HEK293T (cell line): ENCODE measurements around the gene RNU6-1.

Experiments
- ARNT ChIP-seq: fragments of 450-650 bp; IDR thresholded peaks from 2 replicates; pipeline ENCODE4 v1.6.1; 2017; ENCODE audit warnings: mild to moderate bottlenecking
- BHLHE40 ChIP-seq: fragments of 450-650 bp; IDR thresholded peaks from 2 replicates; pipeline ENCODE4 v1.6.1; 2016; ENCODE audit warnings: mild to moderate bottlenecking, moderate library complexity, borderline replicate concordance
- ELF4 ChIP-seq: fragments of 450-650 bp; IDR thresholded peaks from 2 replicates; pipeline ENCODE4 v1.6.1; 2017; ENCODE audit warnings: antibody characterized with exemption
- FOXK2 ChIP-seq: fragments of 450-650 bp; IDR thresholded peaks from 2 replicates; pipeline ENCODE4 v1.6.1; 2016; ENCODE audit warnings: mild to moderate bottlenecking
- FOXM1 ChIP-seq: fragments of 450-650 bp; IDR thresholded peaks from 2 replicates; pipeline ENCODE4 v1.6.1; 2017; ENCODE audit warnings: mild to moderate bottlenecking, borderline replicate concordance
- LEF1 ChIP-seq: fragments of 450-650 bp; IDR thresholded peaks from 2 replicates; pipeline ENCODE4 v1.6.1; 2017; ENCODE audit warnings: mild to moderate bottlenecking, borderline replicate concordance
- NFRKB ChIP-seq: fragments of 450-650 bp; IDR thresholded peaks from 2 replicates; pipeline ENCODE4 v1.6.1; 2016; ENCODE audit warnings: mild to moderate bottlenecking, moderate library complexity
- SP1 ChIP-seq: fragments of 450-650 bp; IDR thresholded peaks from 2 replicates; pipeline ENCODE4 v1.6.1; 2017
- TARDBP ChIP-seq: fragments of 450-650 bp; IDR thresholded peaks from 2 replicates; pipeline ENCODE4 v1.6.1; 2016

DNA sequence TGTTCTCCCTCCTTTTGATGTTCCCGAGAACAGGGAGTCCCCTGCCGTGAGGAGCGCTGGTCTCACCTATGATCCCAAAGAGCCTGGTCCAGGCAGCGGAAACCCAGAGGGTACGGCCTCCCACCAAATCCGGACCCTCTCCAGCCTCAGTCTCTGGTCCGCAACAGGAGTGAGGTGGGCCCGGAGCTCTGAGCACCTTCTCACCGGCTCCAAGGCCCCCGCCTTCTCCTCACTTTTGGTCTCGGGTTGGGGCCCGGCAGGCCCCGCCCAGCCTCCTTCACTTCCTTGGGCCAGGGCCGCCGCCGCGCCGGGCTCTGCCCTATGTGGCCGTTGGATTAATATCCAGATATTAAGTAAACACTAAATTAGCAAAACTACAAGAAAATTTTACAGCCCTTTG lies 20.2 kb downstream of the RNU6-1 start:
- TF ChIP-seq ARNT (no peak), BHLHE40 (no peak), FOXM1 (no peak), SP1 (no peak), LEF1 (no peak), NFRKB (no peak), TARDBP (no peak), ELF4 (no peak), FOXK2 (no peak)
